SIG-M5 treated with dmso at 0.1 percent for 504 hours (cell line): Measurements from ENCODE around the gene RGPD8.

Experiments
- DNase-seq: peaks from one replicate; lab custom pipeline; 2025; ENCODE audit not compliant: unreplicated experiment; lab: John Stamatoyannopoulos, UW

The RGPD8 gene

DNA sequence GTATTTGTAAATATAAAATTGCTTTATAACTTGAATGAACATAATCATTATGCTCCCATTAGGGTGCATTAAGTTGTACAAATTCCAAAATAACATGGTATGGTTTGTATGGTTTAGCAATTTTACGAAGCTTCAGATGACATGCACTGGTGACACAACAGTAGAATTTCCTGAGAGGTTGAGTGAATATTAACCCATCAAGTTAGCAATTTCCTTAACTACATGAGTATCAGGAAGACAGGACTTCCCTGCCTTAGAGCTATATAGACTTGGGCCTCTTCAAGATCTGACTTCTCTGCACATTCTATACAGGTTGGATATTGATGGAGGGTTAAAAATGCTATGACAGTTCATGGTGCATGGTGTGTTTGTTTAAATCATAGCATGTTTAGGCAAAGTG is 97.8 kb downstream of the RGPD8 start:
- no peak for DNase-seq

GRCh38 chr2:112332123-112332696 is 101.2 kb downstream of the RGPD8 start:
- DNase-seq = no peak

GRCh38 chr2:112322919-112323318 is 110.5 kb downstream of the RGPD8 start:
- DNase-seq = no peak

GRCh38 chr2:112321375-112322320 is 111.8 kb downstream of the RGPD8 start:
- no peak for DNase-seq
